ENCODE results near the gene RNPS1. TPM values are rescaled to one million over a fixed set of nuclear protein-coding genes. Genes with fewer than 3 reads are reported as not detected.

The RNPS1 gene
- total RNA-seq, 3 donors from 2014 or later (not counting 1 experiment from before 2014, with no cell fraction given), result 269 to 284 (median 273) TPM

GRCh38 chr16:2234813-2235170, 33.1 kb downstream of the RNPS1 start:
- intact Hi-C loops (cut with micrococcal nuclease), result no loop called here
- H3K9me3 ChIP-seq (ENCODE audit: control insufficient read depth, insufficient read depth, low read length), result no peaks in the 10 kb centered on the region
- Mint-ChIP-seq H3K27ac (no peak overlapping the region), H3K36me3 (no peaks in the 10 kb centered on the region), H3K4me3 (no peak overlapping the region), H3K9me3 (no peaks in the 10 kb centered on the region), H3K27me3 (ENCODE audit: low read depth in 2 of 2) (no peaks in the 10 kb centered on the region), H3K4me1 (no peaks in the 10 kb centered on the region)
- H3K4me1 ChIP-seq (ENCODE audit: control insufficient read depth, insufficient read depth, low read length), result peaks cover 13% of the 10 kb centered on the region
- ATAC-seq, result no peak
- H3K36me3 ChIP-seq (ENCODE audit: control insufficient read depth, insufficient read depth, low read length), result peaks cover 48% of the 10 kb centered on the region
- peaks cover 6% of the 10 kb centered on the region for H3K27me3 ChIP-seq (ENCODE audit: control insufficient read depth, insufficient read depth, low read length)
- no peak for DNase-seq
- 96% methylated on average over 18 of the region's 18 CpGs for WGBS (ENCODE audit: insufficient coverage)
- TF ChIP-seq CTCF (IDR thresholded peaks at IDR 0.05), result no peak
- no peak overlapping the region for H3K27ac ChIP-seq (ENCODE audit: low read length)
- H3K4me3 ChIP-seq (ENCODE audit: low read length), result no peak overlapping the region

- no peak for DNase-seq
- Histone ChIP-seq H3K27me3 (ENCODE audit: control insufficient read depth, insufficient read depth, low read length) (peaks cover 6% of the 10 kb centered on the region), H3K9me3 (ENCODE audit: control insufficient read depth, insufficient read depth, low read length) (no peaks in the 10 kb centered on the region), H3K27ac (ENCODE audit: low read length) (no peak overlapping the region), H3K4me3 (ENCODE audit: low read length) (no peak overlapping the region), H3K36me3 (ENCODE audit: control insufficient read depth, insufficient read depth, low read length) (peaks cover 55% of the 10 kb centered on the region), H3K4me1 (ENCODE audit: control insufficient read depth, insufficient read depth, low read length) (peaks cover 13% of the 10 kb centered on the region)
- Mint-ChIP-seq H3K36me3 (no peaks in the 10 kb centered on the region), H3K4me1 (no peaks in the 10 kb centered on the region), H3K4me3 (no peak overlapping the region), H3K27ac (no peak overlapping the region), H3K9me3 (no peaks in the 10 kb centered on the region), H3K27me3 (ENCODE audit: low read depth in 2 of 2) (no peaks in the 10 kb centered on the region)
- no peak for ATAC-seq
- TF ChIP-seq CTCF (IDR thresholded peaks at IDR 0.05), result no peak
- intact Hi-C loops (cut with micrococcal nuclease), result no loop called here
- 90% methylated on average over 51 of the region's 51 CpGs for WGBS (ENCODE audit: insufficient coverage)
Observed at GRCh38 chr16:2233872-2234812, 33.8 kb downstream of the RNPS1 start.

DNA sequence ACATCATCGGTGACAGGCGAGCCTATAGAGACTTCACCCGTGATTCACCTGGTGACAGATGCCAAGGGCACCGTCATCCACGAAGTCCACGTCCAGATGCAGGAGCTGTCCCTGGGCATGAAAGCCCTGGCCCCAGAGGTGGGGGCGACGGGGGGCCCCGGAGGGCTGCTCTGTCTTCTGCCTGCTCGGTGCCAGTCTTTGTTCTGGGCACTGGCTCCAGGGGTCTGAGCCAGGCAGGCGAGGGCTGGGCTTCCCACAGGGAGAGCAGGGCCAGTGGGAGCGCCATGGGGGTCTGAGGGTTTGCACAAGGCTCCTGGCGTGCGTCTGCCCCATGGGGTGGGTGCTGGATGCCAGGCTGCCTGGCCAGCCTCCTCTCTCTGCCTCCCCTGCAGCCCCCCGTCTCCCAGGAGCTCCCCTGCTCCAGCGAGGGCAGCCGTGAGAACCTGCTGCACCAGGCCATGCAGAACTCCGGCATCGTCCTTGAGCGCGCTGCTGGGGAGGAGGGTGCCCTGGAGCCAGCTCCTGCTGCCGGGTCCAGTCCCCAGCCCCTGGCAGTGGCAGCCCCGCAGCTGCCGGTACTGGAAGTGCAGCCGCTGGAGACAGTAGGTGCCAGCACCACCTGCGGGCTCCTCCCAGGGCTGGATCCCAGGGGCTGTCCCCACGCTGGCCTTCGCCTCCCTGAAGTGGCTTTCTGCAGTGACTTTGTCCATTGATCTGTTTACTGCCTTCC, 34.7 kb downstream of the RNPS1 start:
- no peak overlapping the region for H3K4me3 ChIP-seq (ENCODE audit: low read length)
- no peak overlapping the region for H3K27ac Mint-ChIP-seq
- TF ChIP-seq CTCF (IDR thresholded peaks at IDR 0.05), result no peak
- no peaks in the 10 kb centered on the region for H3K4me1 Mint-ChIP-seq
- no peaks in the 10 kb centered on the region for H3K9me3 ChIP-seq (ENCODE audit: control insufficient read depth, insufficient read depth, low read length)
- no peaks in the 10 kb centered on the region for H3K27me3 Mint-ChIP-seq (ENCODE audit: low read depth in 2 of 2)
- H3K9me3 Mint-ChIP-seq, result no peaks in the 10 kb centered on the region
- ATAC-seq (no peak), DNase-seq (no peak)
- peaks cover 63% of the 10 kb centered on the region for H3K36me3 ChIP-seq (ENCODE audit: control insufficient read depth, insufficient read depth, low read length)
- intact Hi-C loops (cut with micrococcal nuclease), result no loop called here
- peaks cover 13% of the 10 kb centered on the region for H3K4me1 ChIP-seq (ENCODE audit: control insufficient read depth, insufficient read depth, low read length)
- WGBS (ENCODE audit: insufficient coverage), result 98% methylated on average over 28 of the region's 28 CpGs
- no peak overlapping the region for H3K4me3 Mint-ChIP-seq
- no peaks in the 10 kb centered on the region for H3K36me3 Mint-ChIP-seq
- peaks cover 6% of the 10 kb centered on the region for H3K27me3 ChIP-seq (ENCODE audit: control insufficient read depth, insufficient read depth, low read length)
- no peak overlapping the region for H3K27ac ChIP-seq (ENCODE audit: low read length)

All from natural killer cell (primary cell).